Activated T-cell treated with anti-CD3 and anti-CD28 coated beads, Interleukin-2, amount 50 U/mL, for 1 hour (primary cell): ENCODE results near the gene SSBP3.

Experiments used
- DNase-seq: peaks from one replicate; pipeline ENCODE4 v3.0.0-alpha.2; 2020

The SSBP3 gene

GRCh38 chr1:54263601-54264226, 142.5 kb downstream of the SSBP3 start:
- no peak for DNase-seq

DNA sequence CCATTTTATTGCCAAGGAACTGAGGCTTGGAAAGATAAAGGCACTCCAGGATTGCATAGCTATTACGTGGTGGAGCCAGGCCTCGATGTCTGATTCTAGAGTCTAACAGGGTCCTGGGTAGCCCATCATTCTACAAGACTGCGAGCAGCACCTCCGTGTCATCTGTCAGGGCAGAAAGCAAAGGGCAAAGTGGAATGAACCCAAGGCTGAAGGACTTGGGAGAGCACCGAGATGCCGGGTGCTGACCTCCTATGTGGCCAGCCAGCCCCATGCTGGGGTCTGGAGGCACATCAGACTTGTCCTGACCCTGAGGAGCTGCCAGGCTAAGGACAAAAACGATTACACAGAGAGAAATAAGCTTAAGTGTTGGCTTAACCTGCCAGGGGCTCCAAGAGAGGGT, 143.9 kb downstream of the SSBP3 start:
- no peak for DNase-seq

GRCh38 chr1:54260810-54261209, 145.4 kb downstream of the SSBP3 start:
- no peak for DNase-seq

- DNase-seq: no peak
Observed at GRCh38 chr1:54259546-54260140, 146.6 kb downstream of the SSBP3 start.

- no peak for DNase-seq
Observed at GRCh38 chr1:54257876-54258275, 148.3 kb downstream of the SSBP3 start.

DNA sequence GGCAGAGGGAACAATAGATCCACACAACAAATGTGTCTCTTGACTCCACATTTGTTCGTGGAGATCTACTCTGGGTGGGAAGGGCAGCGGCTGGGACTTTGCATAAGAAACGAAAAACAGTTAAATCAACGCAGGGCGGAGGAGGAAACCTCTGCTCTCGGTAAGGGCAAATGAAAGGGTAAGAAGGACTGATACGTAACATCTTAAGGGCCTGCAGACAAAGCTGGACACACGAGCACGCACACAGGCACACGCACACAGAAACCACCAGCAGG, 148.9 kb downstream of the SSBP3 start:
- DNase-seq: no peak

- no peak for DNase-seq
Observed at GRCh38 chr1:54256522-54257345, 149.5 kb downstream of the SSBP3 start.

DNA sequence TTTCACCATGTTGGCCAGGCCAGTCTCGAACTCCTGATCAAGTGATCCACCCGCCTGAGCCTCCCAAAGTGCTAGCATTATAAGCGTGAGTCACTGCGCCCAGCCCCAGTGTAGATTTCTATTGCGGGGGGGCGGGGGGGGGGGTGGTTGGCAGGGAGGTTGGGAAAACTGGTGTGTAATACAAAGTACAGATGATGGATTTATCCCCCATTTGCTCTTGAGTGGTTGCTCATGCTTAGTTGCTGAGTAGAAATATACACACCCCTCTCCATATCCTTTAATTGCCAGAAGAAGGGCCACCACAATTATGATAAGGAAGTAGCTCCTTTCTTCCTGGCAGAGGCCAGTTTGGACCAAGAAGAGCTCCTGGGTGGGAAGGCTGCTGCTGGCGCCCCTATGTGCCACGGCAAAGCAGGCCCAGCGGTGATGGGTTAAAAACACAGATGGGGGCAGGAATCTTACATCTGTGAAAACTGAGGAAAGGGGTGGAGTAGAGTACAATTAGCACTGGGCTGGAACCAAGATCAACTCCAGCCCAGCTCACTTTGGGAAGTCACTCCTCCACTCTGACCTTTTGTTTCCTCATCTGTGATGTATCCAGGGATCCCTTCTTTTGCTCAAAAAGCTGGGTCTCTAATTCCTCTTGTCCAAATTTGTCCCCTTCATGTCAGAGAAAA, 151.0 kb downstream of the SSBP3 start:
- no peak for DNase-seq

DNA sequence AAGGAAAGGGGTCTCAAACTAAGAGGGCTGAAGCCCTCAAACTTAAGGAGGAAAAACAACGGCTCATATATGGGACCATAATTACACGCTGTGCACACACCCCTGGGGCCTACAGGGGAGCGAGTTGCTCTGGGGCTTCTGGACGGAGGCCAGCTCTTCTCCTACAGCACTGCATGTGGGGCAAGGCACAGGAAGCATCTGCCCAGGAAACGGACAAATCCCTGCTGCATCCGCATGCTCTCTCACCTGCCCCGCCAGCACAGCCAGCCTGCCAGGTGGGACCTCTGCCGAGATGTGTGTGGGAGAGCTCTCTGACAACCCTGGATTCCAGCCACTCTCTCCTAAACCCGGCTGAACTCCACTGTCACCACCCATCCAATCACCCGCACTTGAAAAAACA, 152.1 kb downstream of the SSBP3 start:
- DNase-seq: no peak

DNA sequence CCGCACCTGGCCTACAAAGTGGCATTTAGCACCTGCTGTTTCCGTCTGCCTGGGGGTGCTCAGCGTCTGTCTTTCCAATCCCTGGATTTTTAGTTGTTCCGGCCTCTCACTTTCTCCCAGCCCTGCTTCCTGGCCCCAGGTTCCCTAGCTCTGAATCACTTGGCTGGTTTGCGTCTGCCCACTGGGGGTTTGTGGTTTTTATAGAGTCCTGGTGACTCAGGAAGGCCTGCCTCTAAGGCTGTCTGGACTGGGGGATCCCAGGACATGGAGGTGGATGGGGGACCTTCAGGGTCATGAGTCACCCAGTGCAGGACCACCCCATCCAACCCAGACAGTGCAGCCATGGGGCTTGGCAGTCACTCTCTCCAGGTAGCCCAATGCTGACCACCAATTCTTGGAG, 152.7 kb downstream of the SSBP3 start:
- DNase-seq: no peak

- DNase-seq: no peak
Observed at GRCh38 chr1:54252371-54252936, 153.7 kb downstream of the SSBP3 start.

DNA sequence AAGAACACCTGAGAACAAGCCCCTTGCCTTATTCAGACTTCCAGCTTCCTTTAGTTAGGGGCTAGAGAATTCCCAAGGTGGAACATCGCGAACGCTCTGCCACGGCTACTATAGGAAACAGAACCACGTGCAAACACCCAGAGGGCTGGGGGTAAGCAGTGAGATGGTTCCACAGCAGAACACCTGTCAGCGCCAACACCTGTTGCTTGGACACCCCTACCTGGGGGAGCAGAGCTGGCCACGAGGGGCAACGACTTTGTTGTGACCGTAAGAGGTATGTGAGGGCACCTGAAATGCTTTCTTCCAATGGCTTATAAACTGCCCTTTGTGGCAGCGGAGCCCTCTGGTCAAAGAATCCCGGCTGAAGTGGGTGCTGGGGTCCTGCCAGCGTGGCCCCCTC, 155.5 kb downstream of the SSBP3 start:
- no peak for DNase-seq

- no peak for DNase-seq
Observed at GRCh38 chr1:54249819-54250435, 156.3 kb downstream of the SSBP3 start.

DNA sequence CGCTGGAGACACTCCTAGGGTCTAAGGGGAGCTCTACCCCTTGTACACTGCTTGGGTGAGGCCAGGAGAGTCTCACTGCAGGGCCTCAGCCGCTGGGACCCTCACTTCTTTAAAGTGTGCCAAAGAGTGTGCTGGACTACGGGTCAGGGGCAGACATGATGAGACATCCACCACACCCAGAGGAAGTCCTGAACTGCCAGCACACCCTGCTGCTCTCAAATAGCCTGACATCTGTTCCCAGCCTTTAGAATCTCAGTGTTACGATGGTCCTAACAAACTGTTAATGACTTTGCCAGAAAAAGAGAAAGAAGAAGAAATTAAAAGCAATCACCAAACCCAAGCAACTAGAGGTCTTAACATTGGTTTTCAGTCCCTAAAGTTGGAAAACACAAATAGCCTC, 157.2 kb downstream of the SSBP3 start:
- DNase-seq: no peak

DNA sequence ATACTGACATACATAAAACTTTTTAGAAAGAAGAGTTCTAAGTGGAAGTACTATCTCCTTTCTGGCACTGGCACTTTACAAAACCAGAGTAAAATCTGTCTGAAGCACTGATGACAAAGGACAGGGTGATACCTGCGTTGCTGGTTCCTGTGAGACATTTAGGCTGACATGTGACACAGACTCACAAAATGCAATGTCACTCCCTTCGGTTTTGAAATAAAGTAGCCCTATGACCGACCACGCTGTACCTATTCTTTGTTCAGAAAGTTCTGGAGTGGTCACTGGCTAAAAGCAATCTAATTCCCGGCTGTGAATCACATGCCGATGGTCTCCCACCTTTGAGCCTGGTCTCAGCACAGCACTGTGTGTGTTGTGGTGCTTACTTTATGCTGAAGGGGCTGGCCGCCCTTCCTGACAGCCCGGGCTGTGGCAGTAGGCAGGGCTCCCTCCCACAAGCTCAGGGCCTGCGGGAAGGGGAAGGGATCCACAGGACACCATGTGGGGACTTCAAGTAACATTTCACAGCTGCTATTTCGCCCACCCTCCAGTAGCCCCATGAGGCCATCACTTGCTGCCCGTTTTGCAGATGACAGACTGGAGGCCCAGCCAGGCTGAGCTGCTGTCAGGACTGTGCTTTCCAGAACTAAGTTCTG, 158.2 kb downstream of the SSBP3 start:
- no peak for DNase-seq

GRCh38 chr1:54246116-54246721, 160.0 kb downstream of the SSBP3 start:
- no peak for DNase-seq

- no peak for DNase-seq
Observed at GRCh38 chr1:54245501-54245900, 160.7 kb downstream of the SSBP3 start.

DNA sequence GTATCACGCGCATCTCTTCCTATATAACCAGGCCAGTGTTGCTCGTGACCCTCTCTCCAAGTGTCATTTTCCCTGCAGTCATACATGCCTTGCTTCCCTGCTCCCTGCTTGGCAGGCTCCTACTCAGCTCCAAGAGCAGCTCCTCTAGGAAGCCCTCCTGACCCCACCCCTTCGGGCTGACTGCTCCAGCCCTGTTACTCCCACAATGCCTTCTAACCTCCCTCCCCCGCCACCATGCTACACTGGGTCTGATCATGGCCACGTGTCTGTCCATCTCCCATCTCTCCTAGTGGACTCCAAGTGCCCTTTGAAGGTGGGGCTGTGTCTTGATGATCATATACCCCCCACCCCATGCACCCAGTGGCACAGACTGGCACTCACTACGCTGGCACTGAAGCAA, 161.5 kb downstream of the SSBP3 start:
- DNase-seq: no peak

- DNase-seq: no peak
Observed at GRCh38 chr1:54243022-54243421, 163.2 kb downstream of the SSBP3 start.

- no peak for DNase-seq
Observed at GRCh38 chr1:54241364-54241763, 164.8 kb downstream of the SSBP3 start.

DNA sequence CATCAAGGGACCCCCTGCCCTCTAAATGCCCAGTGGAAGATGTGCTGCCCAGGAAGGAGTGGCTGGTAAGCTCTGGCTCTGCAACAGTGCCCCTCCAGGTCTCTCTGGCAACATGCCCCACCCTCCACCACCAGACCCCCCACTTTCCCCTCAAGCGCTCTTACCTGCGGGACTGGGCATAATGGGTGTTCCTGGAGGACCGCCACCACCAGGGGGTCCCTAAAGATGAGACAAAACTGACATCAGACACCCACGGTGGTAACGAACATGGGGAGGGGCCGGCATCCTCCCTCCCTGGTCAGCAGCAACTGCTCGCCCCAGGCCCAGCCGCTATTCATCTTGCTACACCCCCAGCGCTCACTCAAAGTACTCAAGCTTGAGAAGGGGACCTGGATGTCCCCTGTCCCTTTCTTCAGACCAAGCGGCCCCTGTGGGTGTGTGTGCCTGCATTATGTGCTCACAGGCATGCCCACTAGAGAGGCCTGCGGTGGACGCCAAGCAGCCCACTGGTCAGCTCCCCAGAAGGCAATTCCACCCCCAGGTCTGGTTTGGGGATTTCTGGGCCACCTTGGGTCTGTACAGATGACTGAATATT, 165.4 kb downstream of the SSBP3 start:
- no peak for DNase-seq

- no peak for DNase-seq
Observed at GRCh38 chr1:54239631-54240031, 166.6 kb downstream of the SSBP3 start.
